Embryonic facial prominence (tissue), 1 donor: ENCODE measurements around the gene CLEC2D.
A peak's percentile ranks its signal among the peaks of the same experiment; 100 is the strongest.
"Not testable (repeated sequence)": the region's sequence is repeated elsewhere in the genome, so short reads cannot be mapped to it uniquely, and the experiment has no call there.

Experiments
- DNase-seq: peaks from one replicate; pipeline ENCODE4 v3.0.0-alpha.2; 2016; ENCODE audit errors: extremely low spot score

The CLEC2D gene

GRCh38 chr12:9669534-9669933 is at the start of gene CLEC2D:
Gene CLEC2D (plus strand): TSS chr12:9669713. CDS start chr12:9669735, 22 bp downstream.
- no peak for DNase-seq

GRCh38 chr12:9625019-9625418 is 44.5 kb upstream of the CLEC2D start:
- no peak for DNase-seq

GRCh38 chr12:9626291-9626690 is 43.2 kb upstream of the CLEC2D start:
- DNase-seq = no peak

- no peak for DNase-seq
Measured at GRCh38 chr12:9626821-9627220, 42.7 kb upstream of the CLEC2D start.

GRCh38 chr12:9632766-9633165 is 36.7 kb upstream of the CLEC2D start:
- DNase-seq = no peak

GRCh38 chr12:9634177-9634803 is 35.2 kb upstream of the CLEC2D start:
- no peak for DNase-seq

- DNase-seq = no peak
Measured at GRCh38 chr12:9634969-9635754, 34.4 kb upstream of the CLEC2D start.

- no peak for DNase-seq
Measured at GRCh38 chr12:9636150-9636850, 33.2 kb upstream of the CLEC2D start.

- no peak for DNase-seq
Measured at GRCh38 chr12:9636851-9637206, 32.7 kb upstream of the CLEC2D start.

GRCh38 chr12:9640024-9640423 is 29.5 kb upstream of the CLEC2D start:
- DNase-seq = no peak

GRCh38 chr12:9642606-9643265 is 26.8 kb upstream of the CLEC2D start:
- DNase-seq = no peak

GRCh38 chr12:9643266-9643660 is 26.2 kb upstream of the CLEC2D start:
- no peak for DNase-seq

- DNase-seq = not testable (repeated sequence)
Measured at GRCh38 chr12:9644985-9645551, 24.4 kb upstream of the CLEC2D start.

- no peak for DNase-seq
Measured at GRCh38 chr12:9646794-9647781, 22.4 kb upstream of the CLEC2D start.

- DNase-seq = peak; percentile 59
Measured at GRCh38 chr12:9647825-9648700, 21.4 kb upstream of the CLEC2D start.

GRCh38 chr12:9648701-9649531 is 20.6 kb upstream of the CLEC2D start:
- no peak for DNase-seq

- no peak for DNase-seq
Measured at GRCh38 chr12:9649532-9649940, 20.0 kb upstream of the CLEC2D start.

- DNase-seq = no peak
Measured at GRCh38 chr12:9650151-9650576, 19.3 kb upstream of the CLEC2D start.

GRCh38 chr12:9651265-9651729 is 18.2 kb upstream of the CLEC2D start:
- DNase-seq = no peak
